ENCODE measurements around the gene REEP1.

REEP1 gene

DNA sequence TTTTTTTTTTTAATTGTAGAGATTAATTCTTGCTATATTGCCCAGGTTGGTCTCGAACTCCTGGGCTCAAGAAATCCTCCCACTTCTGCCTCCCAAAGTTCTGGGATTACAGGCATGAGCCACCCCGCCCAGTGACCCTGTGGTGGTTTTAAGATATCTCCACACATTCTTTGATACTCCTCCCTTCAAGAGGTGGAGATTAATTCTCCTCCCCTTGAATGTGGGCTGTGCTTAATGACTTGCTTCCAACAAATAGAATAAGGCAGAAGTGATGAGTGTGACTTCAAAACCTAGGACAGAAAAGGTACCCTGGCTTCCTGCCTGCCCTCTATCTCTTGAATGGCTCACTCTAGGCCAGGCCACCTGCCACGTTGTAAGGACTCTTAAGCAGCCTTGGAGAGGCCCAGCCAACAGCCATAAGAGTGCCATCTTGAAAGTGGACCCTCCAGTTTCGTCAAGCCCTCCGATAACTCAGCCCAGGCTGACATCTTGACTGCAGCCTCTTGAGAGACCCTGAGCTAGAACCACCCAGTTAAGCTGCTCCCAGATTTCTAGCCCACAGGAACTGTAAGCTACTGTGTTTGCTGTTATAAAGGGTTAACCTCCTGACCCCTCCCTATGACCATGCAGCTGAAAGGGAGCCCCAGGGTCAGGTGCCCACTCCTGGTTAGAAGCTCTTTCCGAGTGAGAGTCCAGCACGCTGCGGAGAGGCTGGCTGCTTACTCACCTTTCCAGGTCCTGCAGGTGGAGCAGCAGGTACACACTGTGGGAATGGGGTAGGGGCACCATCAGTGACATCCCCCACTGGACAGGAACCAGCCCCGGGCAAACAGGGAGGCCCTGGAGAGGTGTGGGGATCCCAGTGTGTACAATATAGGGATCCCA is 110.5 kb downstream of the REEP1 start:
- ChIA-PET POLR2A (no interaction called here), CTCF (no interaction called here)
- TF ChIP-seq FOXA1 (IDR thresholded peaks at IDR 0.05) = no peak
- DNase-seq (ENCODE audit: extremely low spot score) = no peak

DNA sequence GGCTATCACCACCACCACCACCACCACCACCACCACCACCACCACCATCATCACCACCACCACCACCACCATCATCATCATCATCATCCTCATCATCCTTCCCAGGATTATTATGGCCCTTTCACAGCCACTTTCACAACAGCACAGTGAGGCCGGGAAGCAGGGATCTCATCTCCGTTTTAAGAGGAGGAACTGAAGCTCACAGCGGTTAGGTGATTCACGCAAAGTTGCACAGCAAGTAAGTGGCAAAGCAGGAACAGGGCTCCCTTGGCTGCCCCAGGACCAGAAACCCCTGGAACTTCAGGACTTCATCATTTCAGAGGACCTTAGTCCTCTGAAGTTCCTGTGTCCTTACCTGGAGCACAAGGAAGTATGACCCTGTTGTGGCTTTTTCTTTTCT is 111.4 kb downstream of the REEP1 start:
- ChIA-PET POLR2A (no interaction called here), CTCF (no interaction called here)
- no peak for TF ChIP-seq CTBP1 (IDR thresholded peaks at IDR 0.05; ENCODE audit: borderline replicate concordance)
- TF ChIP-seq SP1 (IDR thresholded peaks at IDR 0.05) = no peak
- no peak for TF ChIP-seq ELF4 (IDR thresholded peaks at IDR 0.05)
- TF ChIP-seq FOXK2 (IDR thresholded peaks at IDR 0.05) = no peak
- no peak for TF ChIP-seq LEF1 (IDR thresholded peaks at IDR 0.05; ENCODE audit: borderline replicate concordance)
- TF ChIP-seq ARNT (IDR thresholded peaks at IDR 0.05) = no peak
- TF ChIP-seq HDGF (IDR thresholded peaks at IDR 0.05; ENCODE audit: borderline replicate concordance) = no peak
- no peak for TF ChIP-seq FOXA1 (IDR thresholded peaks at IDR 0.05)
- TF ChIP-seq SUZ12 (IDR thresholded peaks at IDR 0.05) = no peak
- no peak for TF ChIP-seq FOXM1 (IDR thresholded peaks at IDR 0.05; ENCODE audit: borderline replicate concordance)
- TF ChIP-seq TARDBP (IDR thresholded peaks at IDR 0.05) = no peak
- TF ChIP-seq ZNF384 (IDR thresholded peaks at IDR 0.05) = no peak
- no peak for TF ChIP-seq L3MBTL2 (conservative IDR thresholded peaks at IDR 0.05)
- no peak for TF ChIP-seq NFRKB (IDR thresholded peaks at IDR 0.05)
- DNase-seq (ENCODE audit: extremely low spot score) = no peak

- TF ChIP-seq CTBP1 (IDR thresholded peaks at IDR 0.05; ENCODE audit: borderline replicate concordance) (no peak), TARDBP (IDR thresholded peaks at IDR 0.05) (no peak), HDGF (IDR thresholded peaks at IDR 0.05; ENCODE audit: borderline replicate concordance) (no peak), ARNT (IDR thresholded peaks at IDR 0.05) (no peak), SUZ12 (IDR thresholded peaks at IDR 0.05) (no peak), FOXM1 (IDR thresholded peaks at IDR 0.05; ENCODE audit: borderline replicate concordance) (no peak), LEF1 (IDR thresholded peaks at IDR 0.05; ENCODE audit: borderline replicate concordance) (no peak), NFRKB (IDR thresholded peaks at IDR 0.05) (no peak), ZNF384 (IDR thresholded peaks at IDR 0.05) (no peak), PKNOX1 (IDR thresholded peaks at IDR 0.05) (no peak), FOXK2 (IDR thresholded peaks at IDR 0.05) (no peak)
- DNase-seq (ENCODE audit: extremely low spot score) = no peak
- ChIA-PET CTCF (no interaction called here), POLR2A (no interaction called here)
Observed at GRCh38 chr2:86225581-86225980, 111.8 kb downstream of the REEP1 start.

- ChIA-PET CTCF (no interaction called here), POLR2A (no interaction called here)
- DNase-seq (ENCODE audit: extremely low spot score) = no peak
- no peak for TF ChIP-seq SP1 (IDR thresholded peaks at IDR 0.05)
- TF ChIP-seq ARNT (IDR thresholded peaks at IDR 0.05) = no peak
- TF ChIP-seq HDGF (IDR thresholded peaks at IDR 0.05; ENCODE audit: borderline replicate concordance) = no peak
- TF ChIP-seq PKNOX1 (IDR thresholded peaks at IDR 0.05) = no peak
- TF ChIP-seq FOXK2 (IDR thresholded peaks at IDR 0.05) = no peak
- TF ChIP-seq LEF1 (IDR thresholded peaks at IDR 0.05; ENCODE audit: borderline replicate concordance) = no peak
- TF ChIP-seq CTBP1 (IDR thresholded peaks at IDR 0.05; ENCODE audit: borderline replicate concordance) = no peak
- TF ChIP-seq L3MBTL2 (conservative IDR thresholded peaks at IDR 0.05) = no peak
- TF ChIP-seq ZNF384 (IDR thresholded peaks at IDR 0.05) = no peak
- no peak for TF ChIP-seq FOXA1 (IDR thresholded peaks at IDR 0.05)
- no peak for TF ChIP-seq FOXM1 (IDR thresholded peaks at IDR 0.05; ENCODE audit: borderline replicate concordance)
- no peak for TF ChIP-seq BHLHE40 (IDR thresholded peaks at IDR 0.05; ENCODE audit: borderline replicate concordance)
- no peak for TF ChIP-seq NFRKB (IDR thresholded peaks at IDR 0.05)
- TF ChIP-seq SUZ12 (IDR thresholded peaks at IDR 0.05) = no peak
- no peak for TF ChIP-seq ELF4 (IDR thresholded peaks at IDR 0.05)
Observed at GRCh38 chr2:86224645-86225355, 112.6 kb downstream of the REEP1 start.

DNA sequence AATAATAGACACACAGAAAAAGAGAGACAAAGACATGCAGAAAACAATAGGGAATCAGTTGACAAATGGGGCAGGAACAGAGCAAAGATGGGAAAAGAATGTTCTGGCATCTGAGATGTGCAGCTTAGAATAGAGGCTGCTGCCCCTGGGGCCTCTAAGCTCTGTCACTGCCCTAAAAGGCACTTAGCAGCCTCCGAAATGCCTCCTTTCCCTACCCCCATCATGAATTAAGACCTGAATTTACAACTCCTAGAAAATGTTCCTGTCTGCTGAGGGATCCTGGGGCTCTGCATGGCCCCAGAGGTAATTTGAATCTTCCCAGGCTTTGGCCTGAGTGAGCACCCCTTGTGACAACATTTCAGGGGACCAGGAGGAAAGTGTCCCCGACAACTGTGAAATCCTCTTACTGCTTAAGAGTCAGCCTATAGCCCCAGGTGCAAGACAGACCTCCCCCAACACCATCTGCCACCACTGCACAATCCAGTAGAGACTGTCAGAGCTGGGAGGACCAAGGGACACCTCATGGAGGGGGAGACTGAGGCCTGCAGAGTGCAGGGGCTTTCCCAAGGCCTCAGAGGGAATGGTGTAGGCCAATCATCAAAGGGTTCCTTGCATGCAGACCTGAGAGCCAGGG is 113.4 kb downstream of the REEP1 start:
- CTCF ChIA-PET = no interaction called here
- no peak for DNase-seq (ENCODE audit: extremely low spot score)
- POLR2A ChIA-PET = no interaction called here
- no peak for TF ChIP-seq PKNOX1 (IDR thresholded peaks at IDR 0.05)
- no peak for TF ChIP-seq ZNF384 (IDR thresholded peaks at IDR 0.05)
- no peak for TF ChIP-seq SP1 (IDR thresholded peaks at IDR 0.05)
- no peak for TF ChIP-seq LEF1 (IDR thresholded peaks at IDR 0.05; ENCODE audit: borderline replicate concordance)
- no peak for TF ChIP-seq HDGF (IDR thresholded peaks at IDR 0.05; ENCODE audit: borderline replicate concordance)
- no peak for TF ChIP-seq BHLHE40 (IDR thresholded peaks at IDR 0.05; ENCODE audit: borderline replicate concordance)
- no peak for TF ChIP-seq ELF4 (IDR thresholded peaks at IDR 0.05)
- no peak for TF ChIP-seq FOXM1 (IDR thresholded peaks at IDR 0.05; ENCODE audit: borderline replicate concordance)
- no peak for TF ChIP-seq NFRKB (IDR thresholded peaks at IDR 0.05)
- TF ChIP-seq TARDBP (IDR thresholded peaks at IDR 0.05) = no peak
- no peak for TF ChIP-seq L3MBTL2 (conservative IDR thresholded peaks at IDR 0.05)
- no peak for TF ChIP-seq CTBP1 (IDR thresholded peaks at IDR 0.05; ENCODE audit: borderline replicate concordance)
- no peak for TF ChIP-seq FOXK2 (IDR thresholded peaks at IDR 0.05)
- no peak for TF ChIP-seq SUZ12 (IDR thresholded peaks at IDR 0.05)
- TF ChIP-seq ARNT (IDR thresholded peaks at IDR 0.05) = no peak
- no peak for TF ChIP-seq FOXA1 (IDR thresholded peaks at IDR 0.05)

Data from HEK293T (cell line).